Activated naive CD4-positive, alpha-beta T cell treated with anti-CD3 and anti-CD28 coated beads, Interleukin-2, amount 50 U/mL, for 16 hours (primary cell): ENCODE results near the gene ZBTB7B.

Experiments
- DNase-seq: peaks from one replicate; pipeline ENCODE4 v3.0.0-alpha.2; 2020

ZBTB7B gene

DNA sequence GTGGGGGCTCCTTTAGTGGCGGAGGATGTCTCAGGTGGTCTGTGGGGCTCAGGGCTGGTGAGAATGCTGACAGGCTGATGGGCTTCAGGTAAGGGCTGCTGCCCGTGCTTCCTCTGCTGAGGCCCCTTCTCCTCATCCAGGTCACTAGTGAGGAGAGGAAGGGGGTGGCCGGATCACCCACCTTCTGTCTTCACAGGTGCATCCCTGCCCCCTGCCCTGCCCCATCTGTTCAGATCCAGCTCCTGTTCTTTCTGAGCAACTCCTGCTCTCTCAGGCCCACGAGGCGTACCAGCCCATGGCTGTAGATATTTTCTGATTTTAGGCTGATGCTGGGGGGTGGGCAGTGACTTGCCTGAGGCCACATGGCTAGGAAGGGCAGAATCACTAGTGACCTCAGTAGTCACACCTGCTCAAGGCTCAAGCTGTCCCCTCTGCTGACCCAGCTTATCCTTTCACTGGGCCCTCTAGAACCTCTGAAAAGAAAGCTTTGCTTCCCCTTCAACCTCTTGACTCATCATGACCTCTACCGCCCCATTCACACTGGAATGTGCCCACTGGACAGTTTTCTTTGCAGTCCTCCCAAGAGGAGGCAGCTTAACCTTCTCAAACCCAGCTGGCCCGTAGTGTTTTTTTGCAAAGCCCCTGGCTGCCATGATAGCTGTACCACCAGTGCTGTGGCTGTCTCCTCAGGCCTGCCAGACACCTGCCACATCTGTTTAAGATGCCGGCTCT lies 16.2 kb downstream of the ZBTB7B start:
- no peak for DNase-seq

- DNase-seq: no peak
Observed at GRCh38 chr1:155019377-155020245, 17.0 kb downstream of the ZBTB7B start.

GRCh38 chr1:155022136-155022926 lies 19.7 kb downstream of the ZBTB7B start:
- no peak for DNase-seq

- DNase-seq: no peak
Observed at GRCh38 chr1:155022927-155023236, 20.3 kb downstream of the ZBTB7B start.

- no peak for DNase-seq
Observed at GRCh38 chr1:155023627-155024026, 21.0 kb downstream of the ZBTB7B start.

DNA sequence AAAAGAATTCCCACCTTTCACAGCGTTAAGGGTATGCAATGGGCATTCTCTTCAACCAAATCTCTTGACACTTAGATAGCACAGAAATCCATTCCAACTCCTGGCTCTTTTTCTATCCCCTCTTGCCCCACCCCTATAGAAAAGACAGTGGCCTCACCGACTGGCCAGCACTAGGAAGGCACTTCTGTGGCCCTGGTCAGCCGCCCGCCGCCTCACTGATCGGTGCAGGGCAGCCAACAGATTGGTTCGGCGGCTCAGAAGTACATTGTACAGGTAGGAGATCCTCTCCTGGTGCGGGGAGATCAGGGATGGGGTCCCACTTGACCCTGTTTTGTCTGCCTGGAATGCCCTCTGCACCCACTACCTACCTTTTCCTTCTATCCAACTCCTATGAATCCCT lies 21.7 kb downstream of the ZBTB7B start:
- no peak for DNase-seq

DNA sequence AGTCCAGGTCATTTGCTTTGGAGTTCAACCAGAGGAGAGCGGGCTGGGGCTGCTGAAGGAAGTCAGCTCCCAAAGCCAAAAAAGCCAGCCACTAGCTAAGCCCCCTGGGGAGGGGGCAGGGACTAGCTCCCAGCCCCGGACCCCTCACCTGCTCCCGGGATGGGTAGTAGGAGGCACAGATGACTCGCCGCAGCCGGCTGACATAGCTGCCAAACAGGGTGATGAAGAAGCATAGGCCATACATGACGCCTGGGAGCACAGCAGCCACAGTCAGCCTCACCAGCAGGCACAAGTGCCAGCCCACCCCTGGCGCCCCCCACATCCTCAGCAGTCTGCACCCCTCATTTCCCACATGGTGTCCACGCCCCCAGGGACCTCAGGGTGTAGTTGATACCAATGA lies 23.6 kb downstream of the ZBTB7B start:
- no peak for DNase-seq

- DNase-seq: no peak
Observed at GRCh38 chr1:155026588-155026987, 24.0 kb downstream of the ZBTB7B start.

GRCh38 chr1:155029513-155030242 lies 27.1 kb downstream of the ZBTB7B start:
- no peak for DNase-seq

GRCh38 chr1:155030243-155030795 lies 27.7 kb downstream of the ZBTB7B start:
- no peak for DNase-seq

- DNase-seq: no peak
Observed at GRCh38 chr1:155030899-155031298, 28.3 kb downstream of the ZBTB7B start.

- no peak for DNase-seq
Observed at GRCh38 chr1:155032886-155033285, 30.3 kb downstream of the ZBTB7B start.

GRCh38 chr1:155033524-155033923 lies 30.9 kb downstream of the ZBTB7B start, which contains the start of the genes DCST1 and DCST2:
Gene DCST1 (plus strand): TSS chr1:155033824. CDS start chr1:155034037, 213 bp downstream.
Gene DCST2 (minus strand): TSS chr1:155033781. CDS start chr1:155033701, 80 bp downstream.
- no peak for DNase-seq

DNA sequence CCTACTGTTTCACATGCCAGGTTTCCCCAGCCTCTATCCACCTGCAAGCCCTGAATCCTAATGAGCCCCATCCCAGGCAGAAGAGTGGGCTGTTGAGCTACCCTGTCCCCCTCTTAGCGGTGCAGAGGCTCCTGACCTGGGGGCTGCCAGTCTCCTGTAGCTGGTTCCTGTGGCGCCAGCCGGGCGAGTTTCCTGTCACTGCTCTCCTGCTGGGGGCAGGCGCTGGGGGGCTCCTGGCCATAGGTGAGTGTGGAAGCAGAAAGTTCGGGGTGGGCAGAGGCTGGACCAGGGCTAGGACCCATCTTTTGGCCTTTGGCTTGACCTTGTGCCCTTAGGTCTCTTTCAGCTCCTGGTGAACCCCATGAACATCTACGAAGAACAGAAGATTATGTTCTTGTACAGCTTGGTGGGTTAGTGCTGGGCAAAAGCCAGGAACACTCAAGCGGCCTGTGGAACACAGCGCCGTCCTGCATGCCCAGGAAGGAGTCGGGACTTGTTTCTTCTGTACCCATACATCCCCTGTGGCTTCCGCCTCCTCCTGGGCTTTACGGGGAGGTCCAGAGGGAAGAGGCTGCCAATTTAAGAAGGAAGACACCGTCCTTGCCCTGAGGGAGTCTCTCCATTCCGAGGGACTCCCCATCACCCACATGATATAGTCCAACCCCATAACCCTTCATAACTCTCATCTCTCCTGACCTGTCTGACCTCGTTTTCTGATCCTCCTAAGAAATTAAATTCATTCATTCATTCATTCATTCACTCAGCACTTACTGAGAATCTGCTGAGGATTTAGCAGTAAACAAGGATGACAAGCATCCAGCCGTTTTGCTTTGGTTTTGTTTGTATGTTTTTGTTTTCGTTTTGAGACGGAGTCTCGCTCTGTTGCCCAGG lies 32.0 kb downstream of the ZBTB7B start:
- DNase-seq: no peak

DNA sequence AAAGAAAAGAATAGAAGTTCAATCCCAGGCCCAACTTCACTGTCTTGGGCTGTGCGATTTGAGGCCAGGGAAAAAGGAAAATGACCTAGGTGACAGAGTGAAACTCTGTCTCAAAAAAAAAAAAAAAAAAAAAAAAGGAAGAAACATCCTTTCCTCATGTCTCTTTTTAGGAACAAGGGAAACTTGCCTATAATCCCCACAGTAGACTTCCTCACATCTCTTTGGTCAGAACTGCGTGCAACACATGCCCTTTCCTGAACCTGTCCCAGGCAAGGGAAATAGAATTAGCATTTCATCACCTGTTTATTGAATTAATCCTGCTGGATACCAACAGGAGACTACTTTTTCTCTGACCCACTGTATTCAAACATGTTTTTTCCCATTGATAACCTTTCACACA lies 33.3 kb downstream of the ZBTB7B start:
- DNase-seq: no peak

DNA sequence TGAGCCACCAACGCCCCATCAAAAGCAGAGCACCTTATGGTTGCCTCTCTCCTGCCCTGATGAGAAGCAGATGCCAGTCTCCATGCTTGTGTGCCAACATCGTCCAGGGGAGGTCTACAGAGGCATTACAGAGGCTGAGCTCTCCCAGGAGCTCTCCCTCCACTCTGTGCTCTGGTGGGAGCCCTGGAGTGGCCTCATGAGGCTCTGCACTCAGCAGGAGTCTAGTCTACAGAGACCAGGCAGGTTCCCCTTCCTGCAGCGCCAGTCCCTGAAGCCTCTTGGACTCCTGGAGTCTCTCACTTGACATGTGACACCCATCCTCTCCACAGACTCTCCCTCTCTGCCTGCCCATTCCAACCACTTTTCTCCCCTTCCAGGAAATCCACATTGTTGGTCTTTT lies 34.4 kb downstream of the ZBTB7B start:
- DNase-seq: no peak

DNA sequence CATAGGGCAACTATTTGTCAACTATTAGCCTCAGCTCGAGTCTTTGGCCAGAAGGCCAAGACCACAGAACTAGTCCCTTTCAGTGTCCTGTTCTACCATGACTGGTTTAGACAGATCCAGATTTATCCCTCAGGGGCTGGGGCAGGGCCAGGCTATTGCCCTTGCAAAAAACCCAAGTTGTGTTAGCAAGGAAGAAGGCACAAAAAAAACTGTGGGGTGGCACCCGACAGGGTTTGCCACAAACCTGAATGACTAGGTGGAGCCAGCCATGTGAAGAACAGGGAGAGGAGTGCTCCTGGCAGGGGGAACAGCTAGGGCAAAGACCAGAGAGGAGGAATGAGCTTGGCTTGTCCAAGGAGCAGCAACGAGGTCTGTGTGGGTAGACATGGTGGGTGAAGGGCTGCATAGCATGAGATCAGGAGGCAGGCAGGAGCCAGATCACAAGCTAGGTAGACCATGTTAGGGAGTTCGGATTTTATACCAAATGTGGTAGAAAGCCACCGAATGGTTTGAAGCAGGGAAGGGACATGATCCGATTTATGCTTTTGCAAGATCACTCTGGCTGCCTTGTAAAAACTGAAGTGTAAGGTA lies 35.3 kb downstream of the ZBTB7B start:
- no peak for DNase-seq

DNA sequence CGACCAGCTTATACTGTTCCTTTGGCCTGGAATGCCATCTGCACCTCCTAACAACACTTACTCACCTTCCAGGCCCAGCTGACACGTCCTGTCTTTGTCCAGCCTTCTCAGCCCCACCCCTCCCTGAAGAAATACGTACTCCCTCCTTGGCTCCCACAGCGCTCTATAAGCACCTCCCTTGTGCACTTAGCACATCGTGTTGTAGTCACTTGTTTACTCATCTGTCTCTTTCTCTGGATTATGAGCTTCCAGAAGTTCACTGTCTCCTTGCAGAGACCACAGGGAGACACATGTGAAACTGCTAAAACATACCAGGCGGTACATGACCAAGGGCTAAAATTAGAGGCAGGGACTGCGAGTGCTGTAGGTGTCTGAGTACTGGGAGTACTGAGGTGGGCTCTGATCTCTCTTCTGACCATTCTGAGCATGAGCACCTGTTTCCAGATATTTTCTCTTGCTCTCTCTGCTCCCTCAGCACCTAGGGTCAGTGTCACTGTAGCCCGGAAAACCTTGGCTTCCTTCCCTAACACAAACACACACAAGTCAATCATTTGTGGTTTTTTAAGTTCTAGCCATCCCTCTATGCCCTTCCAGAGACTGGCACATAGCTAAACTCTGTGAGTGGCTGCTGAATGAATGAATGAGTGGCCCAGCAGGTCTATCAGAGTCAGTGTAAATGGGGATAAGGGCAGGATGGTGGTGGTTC lies 36.2 kb downstream of the ZBTB7B start:
- no peak for DNase-seq

DNA sequence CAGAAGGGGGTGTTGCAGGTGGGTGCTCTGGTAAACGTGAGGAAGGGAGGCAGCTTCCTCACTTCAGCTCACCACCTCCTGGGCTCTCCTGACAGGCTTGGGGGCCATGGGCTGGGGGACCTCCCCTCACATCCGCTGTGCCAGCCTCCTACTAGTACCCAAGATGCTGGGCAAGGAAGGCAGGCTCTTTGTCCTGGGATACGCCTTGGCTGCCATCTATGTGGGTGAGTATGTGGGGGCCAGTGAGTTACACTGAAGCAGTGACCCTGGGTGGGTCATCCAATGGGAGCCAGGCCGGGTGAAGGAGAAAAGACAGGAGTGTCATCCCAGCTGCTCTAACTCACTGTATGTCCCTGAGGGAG lies 36.7 kb downstream of the ZBTB7B start:
- DNase-seq: no peak

DNA sequence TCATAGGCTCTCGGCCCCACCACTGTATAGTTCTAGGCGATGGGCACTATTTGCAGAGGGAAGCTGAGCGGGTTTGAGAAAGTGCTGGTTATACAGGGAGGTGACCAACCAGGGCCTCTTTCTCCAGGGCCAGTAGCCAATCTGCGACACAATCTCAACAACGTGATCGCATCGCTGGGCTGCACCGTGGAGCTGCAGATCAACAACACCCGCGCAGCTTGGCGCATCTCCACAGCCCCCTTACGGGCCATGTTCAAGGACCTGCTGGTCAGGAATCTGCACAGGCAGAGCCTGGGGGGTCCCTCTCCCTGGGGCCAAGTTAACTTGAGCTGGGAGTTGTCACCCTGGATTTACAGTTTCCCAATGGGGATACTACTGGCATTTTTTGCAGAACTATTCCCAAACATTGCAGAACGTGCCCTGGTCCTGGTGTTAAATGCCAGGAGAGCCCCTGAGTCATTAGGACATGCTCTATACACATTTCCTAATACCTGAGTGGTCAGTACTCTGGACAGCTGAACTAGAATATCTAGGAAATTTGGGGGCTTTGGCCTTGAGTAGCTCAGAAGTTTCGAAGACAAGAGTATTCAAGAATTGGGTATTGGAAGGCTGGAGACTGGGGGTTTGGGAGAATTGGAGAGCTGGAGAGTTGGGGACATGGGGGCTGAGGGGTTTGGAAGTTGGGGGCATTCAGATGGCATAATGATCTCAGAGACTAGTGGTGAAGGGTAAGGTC lies 37.9 kb downstream of the ZBTB7B start:
- DNase-seq: no peak
